WI38 (cell line): ENCODE data around the gene RALBP1.

Experiments
- H3K4me3 ChIP-seq: 2 replicates; pipeline ENCODE4 v1.5.1; 2011; ENCODE audit warnings: low read depth, mild to moderate bottlenecking, control low read depth, low read length
- TF ChIP-seq, protein P1 (sequence below): IDR thresholded peaks from 2 replicates; pipeline ENCODE4 v1.5.1; 2012; ENCODE audit warnings: low read depth, mild to moderate bottlenecking, control low read depth, low read length

RALBP1 gene

GRCh38 chr18:9455718-9456511, 19.4 kb upstream of the RALBP1 start:
- TF ChIP-seq, protein P1, sequence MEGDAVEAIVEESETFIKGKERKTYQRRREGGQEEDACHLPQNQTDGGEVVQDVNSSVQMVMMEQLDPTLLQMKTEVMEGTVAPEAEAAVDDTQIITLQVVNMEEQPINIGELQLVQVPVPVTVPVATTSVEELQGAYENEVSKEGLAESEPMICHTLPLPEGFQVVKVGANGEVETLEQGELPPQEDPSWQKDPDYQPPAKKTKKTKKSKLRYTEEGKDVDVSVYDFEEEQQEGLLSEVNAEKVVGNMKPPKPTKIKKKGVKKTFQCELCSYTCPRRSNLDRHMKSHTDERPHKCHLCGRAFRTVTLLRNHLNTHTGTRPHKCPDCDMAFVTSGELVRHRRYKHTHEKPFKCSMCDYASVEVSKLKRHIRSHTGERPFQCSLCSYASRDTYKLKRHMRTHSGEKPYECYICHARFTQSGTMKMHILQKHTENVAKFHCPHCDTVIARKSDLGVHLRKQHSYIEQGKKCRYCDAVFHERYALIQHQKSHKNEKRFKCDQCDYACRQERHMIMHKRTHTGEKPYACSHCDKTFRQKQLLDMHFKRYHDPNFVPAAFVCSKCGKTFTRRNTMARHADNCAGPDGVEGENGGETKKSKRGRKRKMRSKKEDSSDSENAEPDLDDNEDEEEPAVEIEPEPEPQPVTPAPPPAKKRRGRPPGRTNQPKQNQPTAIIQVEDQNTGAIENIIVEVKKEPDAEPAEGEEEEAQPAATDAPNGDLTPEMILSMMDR = no peak
- no peak overlapping the region for H3K4me3 ChIP-seq

GRCh38 chr18:9466127-9466526, 9.2 kb upstream of the RALBP1 start:
- TF ChIP-seq, protein P1 = no peak
- no peak overlapping the region for H3K4me3 ChIP-seq

DNA sequence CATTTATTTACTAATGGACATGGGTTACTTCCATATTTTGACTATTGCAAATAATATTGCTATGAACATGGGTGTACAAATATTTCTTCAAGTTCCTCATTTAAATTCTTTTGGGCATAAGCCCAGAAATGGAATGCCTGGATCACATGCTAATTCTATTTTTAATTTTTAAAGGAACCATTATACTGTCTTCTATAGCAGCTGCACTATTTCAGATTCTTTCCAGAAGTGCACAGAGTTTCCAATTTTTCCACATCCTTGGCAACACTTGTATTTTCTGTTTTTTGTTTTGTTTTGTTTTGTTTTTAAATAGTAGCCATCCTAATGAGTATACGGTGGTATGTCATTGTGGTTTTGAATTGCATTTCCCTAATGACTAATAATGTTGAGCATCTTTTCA, 8.5 kb upstream of the RALBP1 start:
- H3K4me3 ChIP-seq = no peak overlapping the region
- TF ChIP-seq, protein P1 = no peak

DNA sequence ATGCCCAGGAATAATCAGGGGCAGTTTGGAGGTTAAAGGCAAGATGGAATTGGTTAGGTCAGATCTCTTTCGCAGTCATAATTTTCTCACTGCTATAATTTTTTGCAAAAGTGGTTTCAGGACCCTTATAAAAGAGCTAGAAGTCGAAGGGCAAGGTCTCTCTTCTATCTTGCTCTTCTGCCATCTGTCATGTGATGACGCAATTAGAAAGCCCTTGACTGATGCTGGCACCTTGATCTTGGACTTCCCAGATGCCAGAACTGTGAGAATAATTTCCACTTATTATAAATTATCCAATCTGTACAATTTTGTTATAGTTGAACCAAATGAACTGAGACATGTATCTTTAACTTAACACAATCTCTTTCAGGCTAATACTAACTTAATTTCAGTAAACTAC, 6.3 kb upstream of the RALBP1 start:
- H3K4me3 ChIP-seq = no peak overlapping the region
- TF ChIP-seq, protein P1 = no peak

DNA sequence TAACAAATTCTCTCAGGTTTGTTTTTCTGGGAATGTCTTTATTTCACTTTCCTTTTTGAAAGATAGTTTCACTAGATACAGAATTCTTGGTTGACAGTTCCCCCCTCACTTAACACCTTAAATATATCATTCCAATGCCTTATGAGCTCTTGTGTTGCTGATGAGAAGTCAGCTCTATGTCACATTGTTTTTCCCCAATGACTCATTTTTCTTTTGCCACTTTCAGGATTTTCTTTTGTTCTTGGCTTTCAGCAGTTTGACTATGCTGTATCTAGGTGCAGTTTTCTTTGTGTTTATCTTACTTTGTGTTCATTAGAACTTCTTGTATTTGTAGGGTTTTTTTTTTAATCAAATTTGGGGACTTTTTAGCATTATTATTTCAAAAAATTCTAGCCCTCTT, 5.6 kb upstream of the RALBP1 start:
- no peak overlapping the region for H3K4me3 ChIP-seq
- TF ChIP-seq, protein P1 = no peak

DNA sequence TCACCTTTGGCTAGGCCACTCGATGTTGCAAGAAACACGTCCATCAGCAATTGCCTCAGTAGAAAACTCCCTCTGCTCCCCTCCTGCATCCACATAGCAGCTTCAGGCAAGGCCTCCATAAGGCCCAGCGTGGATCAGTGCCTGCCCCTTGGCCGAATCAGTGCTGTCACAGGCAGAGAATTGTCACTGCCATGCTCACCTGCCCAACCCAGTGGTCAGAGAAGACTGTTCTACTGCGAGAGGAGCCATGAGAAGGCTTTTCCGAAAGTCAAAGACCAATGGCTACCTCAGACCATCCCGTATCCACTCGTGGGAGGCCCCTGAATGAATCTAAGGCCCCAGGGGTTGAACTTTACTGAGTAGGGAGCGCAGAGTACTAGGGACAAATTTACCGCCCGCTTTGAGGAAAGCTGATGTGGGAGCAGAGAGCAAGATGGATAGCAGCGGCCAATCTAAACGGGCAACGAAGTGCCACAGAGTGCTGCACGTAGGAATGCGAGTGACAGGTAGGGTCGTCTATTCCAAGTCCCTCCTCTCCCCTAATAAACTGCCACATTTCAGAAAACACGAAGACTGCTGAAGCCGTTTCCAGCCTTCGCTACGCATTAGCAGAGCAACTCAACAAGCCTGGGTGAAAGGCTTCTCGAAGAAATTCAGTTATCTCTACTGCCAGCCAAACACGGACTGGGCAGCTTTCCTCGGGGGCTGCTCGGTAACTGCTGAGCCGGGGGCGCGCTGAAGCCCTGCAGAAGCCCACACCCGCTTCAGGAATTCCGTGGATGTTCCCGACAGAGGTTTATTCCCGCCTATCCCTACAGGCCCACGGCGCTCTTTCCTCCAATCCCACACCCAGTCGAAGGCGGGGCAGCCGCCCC, 968 bp upstream of the RALBP1 start:
- TF ChIP-seq, protein P1 = no peak
- peak overlapping the region; percentile 95 for H3K4me3 ChIP-seq
